Suppressor macrophage treated with lipopolysaccharide for 1 hour (primary cell): ENCODE data around the gene ZMAT2.
"Not testable (repeated sequence)": the region's sequence is repeated elsewhere in the genome, so short reads cannot be mapped to it uniquely, and the experiment has no call there.

ENCODE experiments used
- DNase-seq, 3 donors: peaks; one replicate each; pipeline ENCODE4 v3.0.0-alpha.2; 2020 to 2022

The ZMAT2 gene, protein sequence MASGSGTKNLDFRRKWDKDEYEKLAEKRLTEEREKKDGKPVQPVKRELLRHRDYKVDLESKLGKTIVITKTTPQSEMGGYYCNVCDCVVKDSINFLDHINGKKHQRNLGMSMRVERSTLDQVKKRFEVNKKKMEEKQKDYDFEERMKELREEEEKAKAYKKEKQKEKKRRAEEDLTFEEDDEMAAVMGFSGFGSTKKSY

DNA sequence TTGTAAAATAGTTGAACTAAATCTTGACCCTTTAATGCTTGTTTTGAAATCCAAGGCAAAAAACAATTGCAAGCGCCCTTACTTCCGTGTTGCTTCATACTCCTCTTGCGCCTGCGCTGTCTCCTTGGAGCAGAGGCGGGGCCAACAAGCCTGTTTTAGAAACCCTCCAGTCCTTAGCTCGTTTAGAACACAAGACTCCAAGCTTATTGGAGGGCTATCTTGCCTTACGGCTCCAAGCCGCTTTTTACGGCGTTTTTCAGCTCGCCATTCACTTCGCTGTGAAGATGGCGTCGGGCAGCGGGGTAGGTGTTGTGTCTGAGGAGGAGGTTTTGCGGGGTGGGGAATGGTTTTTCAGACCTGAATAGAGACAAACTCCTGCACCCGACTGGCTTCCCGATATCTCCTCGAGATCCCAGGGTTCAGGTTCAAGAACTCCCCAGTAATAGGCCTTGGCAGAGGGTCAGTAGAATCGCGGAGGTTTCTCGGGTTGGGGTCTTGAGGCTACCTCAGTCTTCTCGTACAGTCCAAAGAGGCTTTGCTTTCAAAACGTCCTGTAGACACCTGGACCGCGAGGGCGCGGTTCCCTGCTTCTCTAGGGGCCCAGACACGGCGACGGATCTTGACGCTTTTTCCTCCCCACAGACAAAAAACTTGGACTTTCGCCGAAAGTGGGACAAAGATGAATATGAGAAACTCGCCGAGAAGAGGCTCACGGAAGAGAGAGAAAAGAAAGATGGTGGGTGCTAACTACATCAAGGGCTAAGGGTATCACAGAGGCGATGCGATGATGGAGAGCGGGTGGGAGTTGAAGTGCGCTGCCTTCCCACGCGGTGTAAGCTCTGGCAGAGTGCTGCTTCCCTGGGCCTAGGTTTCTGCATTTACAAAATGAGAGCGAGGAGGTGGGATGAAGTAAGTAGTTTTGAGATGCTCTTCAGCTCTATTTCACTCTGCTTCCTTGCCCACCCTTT lies at the start of gene ZMAT2:
TSS of gene ZMAT2 (plus strand) at position 271 of the 968 bp plus-strand sequence. CDS start at position 285, 14 bp downstream.
- DNase-seq, result peak; percentile 95 to 99 (median 98)

DNA sequence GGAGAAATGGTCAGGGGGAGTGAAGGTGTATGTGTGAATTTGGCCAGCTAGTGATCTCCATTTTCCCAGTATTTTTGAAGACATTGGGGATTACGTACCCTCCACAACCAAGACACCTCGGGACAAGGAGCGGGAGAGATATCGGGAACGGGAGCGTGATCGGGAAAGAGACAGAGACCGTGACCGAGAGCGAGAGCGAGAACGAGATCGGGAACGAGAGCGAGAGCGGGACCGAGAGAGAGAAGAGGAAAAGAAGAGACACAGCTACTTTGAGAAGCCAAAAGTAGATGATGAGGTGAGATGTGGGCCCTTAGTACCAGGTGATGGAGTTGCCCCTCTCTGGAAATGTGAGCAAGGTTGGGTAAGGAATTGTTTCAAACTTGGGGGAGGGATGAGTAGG lies 41.4 kb upstream of the ZMAT2 start:
- no peak for DNase-seq

DNA sequence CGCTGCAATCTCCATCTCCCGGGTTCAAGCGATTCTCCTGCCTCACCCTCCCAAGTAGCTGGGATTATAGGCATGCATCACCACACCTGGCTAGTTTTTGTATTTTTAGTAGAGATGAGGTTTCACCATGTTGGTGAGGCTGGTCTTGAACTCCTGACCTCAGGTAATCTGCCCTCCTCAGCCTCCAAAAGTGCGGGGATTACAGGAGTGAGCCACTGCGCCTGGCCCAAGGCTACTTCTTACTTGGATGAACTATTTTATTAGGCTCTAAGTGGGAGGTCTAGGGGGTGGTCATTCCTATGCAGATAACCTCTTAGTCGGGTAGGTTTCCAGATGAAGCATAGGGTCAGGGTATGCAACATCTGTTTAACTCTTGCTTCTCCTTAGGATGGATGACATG lies 39.9 kb upstream of the ZMAT2 start:
- DNase-seq, result not testable (repeated sequence)

DNA sequence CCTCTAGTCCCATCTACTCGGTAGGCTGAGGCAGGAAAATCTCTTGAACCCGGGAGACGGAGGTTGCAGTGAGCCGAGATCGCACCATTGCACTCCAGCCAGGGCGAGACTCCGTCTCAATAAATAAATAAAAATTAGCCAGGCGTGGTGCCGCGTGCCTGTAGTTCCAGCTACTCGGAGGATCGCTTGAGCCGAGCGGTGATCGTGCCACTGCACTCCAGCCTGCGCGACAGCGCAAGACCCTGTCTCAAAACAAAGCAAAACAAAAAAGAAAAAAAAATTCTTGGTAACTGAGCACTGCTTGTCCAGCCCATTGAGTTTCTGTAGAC lies 36.3 kb upstream of the ZMAT2 start:
- no peak for DNase-seq

DNA sequence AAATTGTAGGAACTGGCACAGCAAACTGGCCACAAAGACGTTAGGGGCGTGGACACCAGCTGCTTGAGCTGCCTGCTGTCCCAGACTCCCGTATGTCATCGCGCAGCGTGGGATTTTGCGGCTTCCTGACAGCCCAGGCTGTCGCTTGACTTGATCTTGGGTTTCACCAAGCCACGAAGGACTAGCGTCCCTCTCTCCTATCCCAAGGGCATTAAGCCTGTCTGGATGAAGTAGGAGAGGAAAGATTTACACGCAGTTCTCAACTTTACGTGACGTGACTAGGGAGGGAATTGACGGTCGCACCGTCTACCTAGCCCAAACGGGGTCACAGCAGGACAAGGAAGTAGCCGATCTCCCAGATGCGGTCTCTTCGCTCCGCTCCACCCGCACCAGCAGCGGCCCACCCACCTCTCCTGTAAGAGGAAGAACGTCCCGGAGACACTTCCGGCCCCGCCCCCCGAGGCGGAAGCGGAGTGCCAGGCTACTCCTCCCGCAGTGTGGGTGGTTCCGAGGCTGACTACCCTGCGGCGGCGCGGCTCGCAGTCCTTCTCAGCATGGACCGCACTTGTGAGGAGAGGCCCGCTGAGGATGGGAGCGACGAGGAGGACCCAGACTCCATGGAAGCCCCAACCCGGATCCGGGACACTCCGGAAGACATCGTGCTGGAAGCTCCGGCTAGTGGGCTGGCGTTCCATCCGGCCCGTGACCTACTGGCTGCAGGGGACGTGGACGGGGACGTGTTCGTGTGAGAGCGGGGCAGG lies 35.7 kb upstream of the ZMAT2 start, which contains the start of gene WDR55:
TSS of gene WDR55 (plus strand) at position 546 of the 761 bp plus-strand sequence. CDS start at position 555, 9 bp downstream.
- DNase-seq, result peak; percentile 97 to 98 (median 97)

DNA sequence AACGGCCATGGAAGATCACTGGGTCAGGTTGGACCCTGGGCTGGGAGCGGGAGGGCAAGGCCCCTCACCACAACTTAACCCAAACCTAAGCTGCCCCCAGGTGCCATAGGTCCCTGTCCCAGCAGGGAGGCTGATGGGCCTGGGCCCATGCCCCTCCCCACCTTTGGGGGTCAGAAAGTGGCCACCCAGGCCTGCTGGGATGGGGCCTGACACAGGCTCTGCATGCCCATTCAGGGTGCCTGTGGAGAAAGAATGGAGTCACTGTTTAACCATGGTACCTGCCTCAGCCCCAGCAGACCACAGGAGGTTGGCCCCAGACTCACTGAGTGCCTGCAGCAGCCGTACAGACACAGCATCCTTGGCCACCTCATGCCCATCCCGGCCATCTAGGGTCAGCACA lies 29.2 kb upstream of the ZMAT2 start:
- DNase-seq, result not testable (repeated sequence)

DNA sequence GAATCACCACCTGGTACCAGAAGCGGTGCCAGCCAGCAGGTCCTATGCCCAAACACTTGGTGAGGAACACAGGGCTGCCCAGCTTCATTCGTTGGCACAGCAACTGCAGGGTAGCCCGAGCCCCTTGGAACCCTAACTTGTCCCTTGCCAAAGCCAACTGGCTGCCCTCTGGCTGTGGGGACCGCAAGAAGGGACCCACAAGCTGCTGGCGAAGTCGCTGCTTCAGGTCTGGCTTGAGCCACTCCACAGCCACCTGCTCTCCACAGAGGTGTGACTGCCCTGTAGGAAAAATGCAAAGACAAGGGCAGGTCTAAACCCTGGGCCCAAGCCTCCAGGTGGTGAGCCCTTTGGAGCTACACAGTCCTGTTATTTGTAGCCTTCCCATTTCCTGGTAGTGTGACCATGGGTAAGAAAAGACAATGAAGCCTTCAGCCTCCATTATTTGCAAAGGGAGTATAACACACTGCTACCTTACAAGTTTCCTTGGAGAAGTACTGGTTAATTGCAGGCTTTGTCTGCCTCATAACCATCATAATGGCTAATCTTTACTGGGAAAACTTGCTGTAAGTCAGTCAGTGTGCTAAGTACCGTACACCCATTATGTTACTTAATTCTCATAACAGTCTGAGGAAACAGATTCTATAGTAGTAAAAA lies 28.6 kb upstream of the ZMAT2 start:
- DNase-seq, result no peak

DNA sequence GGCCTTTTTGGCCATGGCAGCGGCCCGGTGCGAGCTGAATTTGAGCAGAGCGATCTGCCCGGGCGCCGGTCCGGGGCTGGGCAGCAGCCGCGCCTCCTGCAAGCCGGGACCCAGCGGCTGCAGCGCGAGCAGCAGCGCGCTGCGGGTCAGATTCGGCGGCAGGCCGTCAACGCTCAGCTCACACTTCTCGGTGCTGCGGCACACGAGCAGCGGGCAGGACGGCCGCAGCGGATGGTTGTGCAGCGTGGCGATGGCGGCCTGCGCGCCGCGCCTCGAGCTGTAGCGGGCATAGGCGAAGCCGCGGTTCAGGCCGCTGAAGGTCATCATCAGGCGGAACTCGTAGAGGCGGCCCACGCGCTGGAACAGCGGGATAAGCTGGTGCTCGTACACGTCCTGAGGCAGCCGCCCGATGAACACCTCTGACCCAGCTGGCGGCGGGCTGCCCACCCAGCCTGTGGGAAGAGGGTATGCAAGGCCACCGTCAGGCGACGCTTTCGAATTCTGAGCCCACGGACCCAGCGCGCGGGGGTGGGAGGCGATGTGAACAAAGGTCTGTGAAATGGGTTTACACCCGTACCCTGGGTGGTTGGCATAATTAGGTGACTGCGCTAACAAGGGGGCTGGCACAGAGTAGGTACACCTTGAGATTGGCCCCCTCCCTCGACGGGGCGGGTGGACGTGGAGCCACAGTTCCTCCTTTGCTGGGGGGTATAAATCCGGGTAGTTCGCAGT lies 27.6 kb upstream of the ZMAT2 start:
- DNase-seq, result peak; percentile 51 to 75 (median 53)

DNA sequence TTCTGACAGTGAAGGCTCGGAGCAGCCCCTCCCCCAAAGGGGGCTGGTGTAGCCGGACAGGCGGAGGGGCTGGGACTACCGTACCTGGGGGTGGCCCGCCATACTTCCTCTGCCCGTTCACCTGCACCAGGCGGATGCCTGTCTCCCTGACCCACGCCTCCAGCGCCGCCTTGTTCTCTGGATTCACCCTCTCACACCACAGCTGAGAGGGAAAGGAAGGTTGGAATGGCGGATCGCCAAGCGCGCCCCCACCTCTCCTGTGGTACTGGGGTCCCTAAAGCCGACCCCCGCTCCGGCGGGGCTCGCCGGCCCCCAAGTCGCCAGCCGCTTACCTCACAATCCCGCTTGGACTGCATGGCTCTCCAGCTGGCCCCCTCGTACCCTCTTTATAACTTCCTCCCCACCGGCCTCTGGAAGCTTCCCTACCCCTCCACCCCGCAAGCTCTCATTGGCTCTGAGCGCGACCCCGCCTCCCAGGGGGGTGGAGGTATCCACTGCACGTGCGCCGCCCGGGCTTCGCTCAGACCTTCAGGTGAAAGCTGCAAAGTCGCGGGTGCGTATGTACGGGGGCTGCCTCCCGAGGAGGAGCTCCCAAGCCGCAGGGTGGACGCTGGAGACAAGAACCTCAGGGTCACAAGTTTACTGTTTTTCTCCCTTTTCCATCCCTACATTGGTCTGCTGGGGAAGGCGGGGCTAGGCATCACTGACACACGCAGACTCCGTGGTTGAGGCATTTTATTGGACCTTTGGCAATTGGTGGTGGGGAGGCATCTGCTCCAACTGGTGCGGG lies 26.9 kb upstream of the ZMAT2 start, which contains the start of gene DND1:
TSS of gene DND1 (minus strand) at position 390 of the 790 bp plus-strand sequence. CDS start at position 356, 34 bp downstream.
- DNase-seq, result no peak

DNA sequence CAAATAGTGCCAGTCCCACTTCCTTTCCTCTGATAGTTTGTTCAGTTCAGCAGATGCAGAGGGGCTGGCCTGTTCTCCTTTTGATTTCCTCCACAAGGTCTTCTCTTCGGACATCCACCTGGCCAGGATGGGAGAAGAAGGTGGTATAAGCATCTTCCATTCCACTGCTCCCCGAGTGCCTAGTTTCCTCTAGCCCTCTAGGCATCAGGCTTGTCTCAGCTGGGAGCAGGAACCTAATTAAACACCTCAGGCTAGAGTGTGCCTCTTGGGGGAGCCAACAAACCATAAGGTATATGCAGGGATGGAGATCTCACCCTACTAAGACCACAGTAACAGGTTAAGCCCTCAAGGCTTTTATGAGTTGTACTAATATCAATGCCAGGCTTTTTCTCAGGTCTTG lies 26.0 kb upstream of the ZMAT2 start:
- no peak for DNase-seq

DNA sequence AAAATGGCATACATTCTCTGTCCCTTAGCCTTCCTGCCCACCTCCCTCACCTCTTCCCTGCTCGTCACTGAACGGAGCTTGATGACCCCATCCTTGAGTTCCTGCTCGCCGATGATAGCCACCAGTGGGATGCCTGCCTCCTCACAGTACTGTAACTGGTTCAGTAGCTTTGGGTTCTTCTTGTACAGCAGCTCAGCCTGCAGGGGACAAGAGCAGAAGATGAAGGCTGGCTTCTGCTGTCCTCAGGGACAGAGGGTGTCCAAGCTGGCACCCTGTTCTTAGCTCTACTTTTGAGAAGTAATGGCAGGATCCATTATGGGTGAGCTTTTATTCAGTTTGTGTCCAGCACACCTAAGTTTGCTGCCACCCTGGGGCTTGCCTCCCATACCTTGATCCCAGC lies 25.6 kb upstream of the ZMAT2 start:
- DNase-seq, result no peak

DNA sequence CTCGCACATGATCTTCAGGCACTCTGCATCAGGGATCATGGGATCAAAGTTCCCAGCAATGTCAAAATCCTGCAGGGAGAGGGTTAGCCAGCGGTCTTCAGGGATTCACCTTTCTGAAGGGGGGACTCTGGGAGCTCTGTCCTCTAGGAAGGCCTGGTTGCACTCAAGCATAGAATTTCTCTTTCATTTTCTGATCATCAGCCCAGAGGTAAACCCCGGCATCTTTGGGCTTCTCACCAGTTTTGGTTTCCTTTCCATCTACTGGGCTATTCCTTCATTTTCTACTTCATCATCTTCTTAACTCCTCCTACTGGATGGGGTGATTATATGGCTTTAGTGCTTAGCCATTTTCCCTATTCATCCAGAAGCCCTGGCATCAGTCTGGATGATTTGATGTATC lies 22.3 kb upstream of the ZMAT2 start:
- peak in 2 of 3 donors; percentile 2 to 39 for DNase-seq

DNA sequence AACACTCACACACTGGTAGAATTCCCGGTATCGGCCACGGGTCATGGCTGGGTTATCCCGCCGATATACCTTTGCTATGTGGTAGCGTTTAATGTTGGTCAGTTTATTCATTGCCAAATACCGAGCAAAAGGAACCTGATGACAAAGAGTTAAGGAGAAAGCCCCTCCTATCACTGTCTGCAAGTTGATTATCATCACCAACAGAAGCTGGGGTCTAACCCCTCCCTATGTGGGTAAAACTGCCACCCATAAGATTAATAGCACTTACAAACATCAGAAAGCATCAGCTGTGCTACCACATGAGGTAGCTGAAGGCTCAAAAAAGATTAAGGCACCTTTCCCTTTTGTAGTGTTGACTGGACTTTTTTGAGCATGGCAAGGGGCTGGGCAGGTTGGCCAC lies 21.3 kb upstream of the ZMAT2 start:
- DNase-seq, result no peak

DNA sequence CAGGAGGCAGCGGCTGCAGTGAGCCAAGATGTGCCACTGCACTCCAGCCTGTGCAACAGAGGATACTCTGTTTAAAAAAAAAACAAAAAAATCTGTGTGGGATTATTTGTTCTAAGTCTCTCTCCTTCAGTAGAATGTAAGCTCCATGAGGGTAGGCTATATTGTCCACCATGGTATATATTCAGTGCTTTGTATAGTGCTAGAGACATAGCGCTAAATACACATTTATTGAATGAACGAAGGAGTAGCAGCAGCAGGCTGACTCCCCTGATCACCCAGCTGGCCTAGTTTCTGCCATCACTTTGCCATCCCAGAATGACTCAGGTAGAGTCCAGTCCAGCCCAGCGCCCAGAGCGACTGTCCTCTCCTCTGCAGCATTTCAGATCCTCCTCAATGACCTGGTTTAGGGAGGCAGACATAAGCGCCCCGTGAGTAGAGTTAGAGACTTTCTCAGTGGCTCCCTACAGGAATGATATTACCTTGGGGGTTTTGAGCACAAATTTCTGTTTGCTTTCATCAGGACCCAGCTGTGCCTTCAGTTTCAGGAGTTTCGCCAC lies 9.8 kb upstream of the ZMAT2 start:
- no peak for DNase-seq

DNA sequence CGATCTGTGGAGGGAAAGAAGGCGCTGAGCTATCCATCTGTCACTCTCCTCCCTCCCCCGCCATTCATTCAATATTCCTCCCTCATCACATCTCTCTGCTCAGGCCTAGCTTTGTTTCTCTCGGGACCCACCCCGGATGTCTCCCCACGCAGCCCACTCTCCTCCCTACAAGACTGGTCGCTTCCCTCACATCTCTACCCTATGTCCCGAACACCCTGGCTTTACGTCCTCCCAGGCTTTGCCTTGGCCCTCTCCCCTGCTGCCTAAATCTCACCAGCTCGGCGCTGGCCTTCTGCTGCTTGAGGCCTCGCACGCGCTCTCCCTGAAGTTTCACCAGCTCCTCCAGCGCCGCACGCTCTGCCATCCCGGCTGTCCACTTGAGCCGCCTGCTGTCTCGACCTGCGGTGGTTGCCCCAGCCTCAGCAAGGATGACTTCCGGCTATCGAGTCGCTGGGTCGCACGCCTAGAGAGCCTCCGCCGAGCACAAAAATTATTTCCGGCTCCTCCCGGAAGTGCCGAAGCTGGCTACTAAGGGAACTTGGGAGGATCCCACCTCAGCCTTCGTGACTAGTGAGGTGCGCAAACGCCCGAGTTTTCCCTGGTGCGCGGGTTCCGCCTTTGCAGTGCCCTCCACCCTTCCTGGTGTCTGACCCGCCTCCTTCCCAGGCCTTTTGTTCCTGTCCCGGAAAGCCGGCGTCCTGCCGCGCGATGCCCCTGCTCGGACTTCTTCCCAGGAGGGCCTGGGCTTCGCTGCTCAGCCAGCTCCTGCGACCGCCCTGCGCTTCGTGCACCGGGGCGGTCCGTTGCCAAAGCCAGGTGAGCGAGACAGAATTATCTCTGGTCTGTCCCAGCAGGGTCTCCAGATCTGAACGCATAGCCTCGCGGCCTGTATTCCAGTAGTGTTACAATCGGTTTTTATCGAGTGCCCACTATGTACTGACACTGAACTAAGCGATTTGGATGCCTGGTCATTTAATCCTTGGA lies 9.0 kb upstream of the ZMAT2 start, which contains the start of the genes HARS1 and HARS2:
TSS of gene HARS1 (minus strand) at position 430 of the 984 bp plus-strand sequence. CDS start at position 364, 66 bp downstream.
TSS of gene HARS2 (plus strand) at position 515 of the 984 bp plus-strand sequence. CDS start at position 709, 194 bp downstream.
- DNase-seq, result peak; percentile 94 to 97 (median 96)

DNA sequence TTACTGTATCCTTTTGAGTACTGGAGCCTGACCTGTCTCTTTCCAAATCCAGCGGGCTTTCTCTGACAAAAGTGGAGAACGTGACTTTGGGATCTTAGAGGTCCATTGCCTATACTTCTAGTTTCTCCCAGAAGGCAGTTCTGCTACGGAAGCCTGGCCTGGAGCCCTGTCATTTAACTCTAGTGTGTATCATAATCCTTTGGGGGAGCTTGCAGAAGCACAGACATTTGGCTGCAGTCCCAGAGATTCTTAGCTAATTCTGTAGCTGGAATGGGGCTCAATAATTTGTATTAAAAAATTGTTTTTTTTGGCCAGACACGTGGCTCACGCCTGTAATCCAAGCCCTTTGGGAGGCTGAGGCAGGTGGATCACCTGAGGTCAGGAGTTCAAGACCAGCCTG lies 6.0 kb upstream of the ZMAT2 start:
- no peak for DNase-seq

DNA sequence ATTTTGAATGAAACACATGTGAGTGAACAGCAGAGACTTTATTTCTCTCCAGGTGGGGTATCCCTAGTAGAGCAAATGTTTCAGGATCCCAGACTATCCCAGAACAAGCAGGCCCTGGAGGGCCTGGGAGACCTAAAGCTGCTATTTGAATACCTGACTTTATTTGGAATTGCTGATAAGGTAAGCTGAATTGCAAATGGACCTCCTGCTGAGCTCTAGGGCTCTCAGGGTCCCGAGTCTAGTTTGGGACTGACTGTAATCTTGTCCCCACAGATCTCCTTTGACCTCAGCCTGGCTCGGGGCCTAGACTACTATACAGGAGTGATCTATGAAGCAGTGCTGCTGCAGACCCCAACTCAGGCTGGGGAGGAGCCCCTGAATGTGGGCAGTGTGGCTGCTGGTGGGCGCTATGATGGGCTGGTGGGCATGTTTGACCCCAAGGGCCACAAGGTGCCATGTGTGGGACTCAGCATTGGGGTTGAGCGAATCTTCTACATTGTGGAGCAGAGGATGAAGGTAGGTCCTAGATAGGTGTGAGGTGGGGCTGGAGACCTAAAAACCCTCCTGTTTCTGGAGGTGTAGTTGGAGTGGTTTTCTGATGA lies 3.3 kb upstream of the ZMAT2 start:
- DNase-seq, result no peak

DNA sequence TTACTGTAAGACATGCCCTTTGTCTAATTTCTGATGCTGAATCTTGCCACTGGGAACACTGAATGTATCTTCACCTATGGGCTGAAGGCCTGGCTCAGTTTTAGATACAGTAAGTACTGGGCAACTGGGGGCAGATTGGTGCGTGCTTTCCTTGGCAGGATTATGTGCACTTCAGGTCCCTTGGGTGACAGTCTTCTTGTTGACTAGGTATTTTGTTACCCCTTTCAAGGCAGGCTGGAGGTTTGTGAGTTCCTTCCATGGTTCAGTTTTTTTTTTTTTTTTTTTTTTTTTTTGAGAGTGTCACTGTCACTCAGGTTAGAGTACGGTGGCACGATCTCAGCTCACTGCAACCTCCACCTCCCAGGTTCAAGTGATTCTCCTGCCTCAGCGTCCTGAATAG lies 7.6 kb downstream of the ZMAT2 start:
- no peak for DNase-seq

DNA sequence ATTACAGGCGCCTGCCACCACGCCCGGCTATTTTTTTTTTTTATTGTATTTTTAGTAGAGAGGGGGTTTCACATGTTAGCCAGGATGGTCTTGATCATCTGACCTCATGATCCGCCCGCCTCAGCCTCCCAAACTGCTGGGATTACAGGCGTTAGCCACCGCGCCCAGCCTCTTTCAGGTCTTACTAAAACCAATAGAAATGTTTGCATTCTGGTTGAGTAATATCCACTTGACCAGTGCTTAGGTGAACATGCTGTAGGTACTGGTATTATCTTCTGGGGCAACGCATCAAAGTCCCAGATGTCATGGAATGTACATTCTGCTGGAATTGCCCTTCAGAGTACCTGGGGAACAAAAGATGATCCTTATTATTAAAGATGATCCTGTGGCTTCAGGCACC lies 8.5 kb downstream of the ZMAT2 start:
- not testable (repeated sequence) for DNase-seq
